HUDEP-2 (cell line): ENCODE data around the gene PHF2.

Experiments
- DNase-seq, 76 experiments: peaks; one replicate each; lab custom pipeline; 2025; ENCODE audit not compliant: unreplicated experiment in 76 of 76; lab: John Stamatoyannopoulos, UW

PHF2 gene

DNA sequence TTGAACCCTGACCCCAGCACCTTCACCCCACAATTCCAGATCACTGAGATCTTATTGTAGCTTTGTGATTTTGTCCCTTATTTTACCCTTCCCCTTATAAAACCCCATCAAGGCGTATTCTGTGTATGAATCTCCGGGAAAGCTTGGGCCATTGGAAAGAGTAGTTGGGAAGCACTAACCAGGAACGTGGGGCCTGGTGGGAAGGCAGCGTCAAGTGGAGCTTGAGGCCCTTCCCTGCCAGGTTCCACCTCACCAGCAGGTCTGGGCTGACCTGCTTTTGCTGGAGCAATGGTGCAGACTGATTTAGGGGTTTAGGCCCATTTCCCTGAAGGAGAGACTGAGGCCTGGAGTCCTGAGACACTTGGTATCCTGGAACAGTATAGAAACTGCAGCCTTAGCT lies 9.3 kb downstream of the PHF2 start:
- DNase-seq = no peak

DNA sequence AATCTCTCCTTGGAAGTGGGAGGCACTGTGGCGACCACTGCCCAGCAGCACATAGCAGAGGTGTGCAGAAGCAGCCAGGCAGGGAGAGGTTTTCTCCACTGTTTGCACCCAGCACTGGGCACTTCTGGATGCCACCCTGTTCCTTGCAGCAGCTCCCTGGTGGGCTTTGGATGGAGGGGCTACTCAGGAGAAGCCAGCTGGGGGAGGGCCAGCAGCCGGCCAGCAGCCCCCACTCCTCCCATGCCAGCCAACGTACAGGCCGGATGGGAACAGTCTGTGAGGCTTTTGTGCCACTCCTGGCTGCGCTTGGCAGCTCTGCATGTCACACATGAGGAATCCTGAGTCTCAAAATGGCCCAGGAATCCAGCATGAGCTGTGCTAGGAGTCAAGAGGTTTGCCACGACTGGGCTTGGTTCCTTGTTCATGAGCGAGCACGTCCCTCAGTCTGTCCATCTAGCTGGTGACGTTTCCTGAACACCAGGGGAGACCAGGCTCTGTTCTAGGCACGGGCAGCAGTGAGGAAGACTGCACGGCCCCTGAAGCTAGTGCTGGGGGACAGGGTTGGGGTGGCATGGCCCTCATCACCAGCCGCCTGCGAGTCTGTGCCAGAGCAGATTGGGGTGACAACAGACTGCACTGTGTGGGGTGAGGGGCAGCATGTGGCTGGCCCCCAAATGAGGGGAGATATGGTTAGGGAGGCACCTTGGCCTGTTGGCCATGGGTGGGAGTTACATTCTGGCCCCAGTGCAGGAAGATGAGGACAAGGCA lies 10.1 kb downstream of the PHF2 start:
- DNase-seq = no peak

DNA sequence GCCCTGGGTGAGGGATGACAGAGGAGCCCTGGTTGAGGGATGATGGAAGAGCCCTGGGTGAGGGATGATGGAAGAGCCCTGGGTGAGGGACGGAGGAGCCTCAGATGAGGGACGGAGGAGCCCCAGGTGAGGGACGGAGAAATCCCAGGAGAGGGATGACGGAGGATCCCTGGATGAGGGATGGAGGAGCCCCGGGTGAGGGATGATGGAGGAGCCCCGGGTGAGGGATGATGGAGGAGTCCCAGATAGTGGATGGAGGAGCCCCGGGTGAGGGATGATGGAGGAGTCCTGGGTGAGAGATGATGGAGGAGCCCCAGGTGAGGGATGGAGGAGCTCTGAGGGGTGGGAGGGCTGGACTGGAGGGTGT lies 10.9 kb downstream of the PHF2 start:
- DNase-seq = no peak

DNA sequence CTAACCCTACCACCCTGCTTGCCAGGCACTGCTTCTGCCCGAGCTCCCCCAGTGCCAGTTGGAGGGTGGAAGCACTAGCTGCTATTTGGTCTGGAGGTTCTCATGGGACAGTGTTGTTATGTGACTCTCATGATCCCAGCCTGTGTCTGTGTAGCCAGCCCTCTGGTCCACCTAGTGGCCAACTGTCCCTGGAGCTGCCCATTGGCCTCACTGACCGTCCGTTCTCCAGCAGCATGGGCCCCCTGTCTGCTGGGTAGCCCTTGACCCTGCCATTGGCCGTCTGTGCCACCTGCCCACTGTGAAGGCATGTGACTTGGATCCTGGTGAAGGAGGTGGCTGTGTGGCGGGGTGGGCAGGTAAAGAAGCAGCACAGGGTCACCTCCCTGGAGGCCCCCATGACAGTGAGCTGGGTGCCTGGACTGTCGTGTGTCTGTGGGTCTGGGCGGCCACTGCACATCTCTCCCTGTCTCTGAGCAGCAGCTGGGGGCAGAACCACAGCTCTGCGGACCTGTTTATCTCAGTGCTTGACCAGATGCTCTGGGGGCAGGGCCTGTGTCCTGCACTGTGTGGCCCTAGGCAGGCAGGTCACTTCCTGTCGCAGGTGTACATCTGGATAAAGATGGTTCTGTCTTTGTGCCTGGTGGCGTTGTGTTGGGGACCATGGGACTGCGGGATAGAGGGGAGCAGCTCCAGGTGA lies 11.4 kb downstream of the PHF2 start:
- no peak for DNase-seq

DNA sequence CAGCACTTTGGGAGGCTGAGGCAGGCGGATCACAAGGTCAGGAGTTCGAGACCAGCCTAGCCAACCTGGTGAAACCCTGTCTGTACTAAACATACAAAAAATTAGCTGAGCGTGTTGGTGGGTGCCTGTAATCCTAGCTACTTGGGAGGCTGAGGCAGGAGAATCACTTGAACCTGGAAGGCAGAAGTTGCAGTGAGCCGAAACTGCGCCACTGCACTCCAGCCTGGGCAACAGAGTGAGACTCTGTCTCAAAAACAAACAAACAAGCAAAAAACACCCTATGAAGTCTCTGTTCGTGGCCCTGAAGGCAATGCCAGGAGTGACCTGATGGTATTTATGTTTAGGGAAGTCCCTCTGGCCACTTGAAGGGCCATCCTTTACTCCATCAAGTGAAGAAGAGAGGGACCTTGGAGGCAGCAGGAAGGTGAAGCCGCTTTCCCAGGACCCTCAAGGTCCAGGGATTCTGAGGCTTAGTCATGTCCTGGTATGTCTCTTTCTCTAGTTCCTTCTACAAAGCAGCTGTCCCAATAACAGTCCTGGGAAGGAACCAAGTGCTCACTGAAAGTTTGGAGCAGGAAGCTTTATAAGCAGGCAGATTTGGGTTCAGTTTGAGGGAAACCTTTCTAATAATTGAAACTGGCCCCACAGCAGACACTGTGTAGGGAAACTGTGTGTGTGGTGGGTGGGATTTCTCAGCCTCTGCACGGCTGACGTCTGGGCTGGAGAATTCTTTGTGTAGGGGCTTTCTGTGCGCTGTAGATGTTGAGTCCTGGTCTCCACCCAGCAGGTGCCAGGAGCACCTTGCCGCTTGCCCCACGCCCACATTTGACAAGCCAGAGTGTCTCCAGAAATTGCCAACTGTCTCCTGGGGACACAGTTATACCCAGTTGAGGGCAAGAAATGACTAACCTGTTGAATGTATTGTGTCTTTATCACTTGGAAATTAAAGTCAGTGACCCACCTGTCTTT lies 12.5 kb downstream of the PHF2 start:
- no peak for DNase-seq

DNA sequence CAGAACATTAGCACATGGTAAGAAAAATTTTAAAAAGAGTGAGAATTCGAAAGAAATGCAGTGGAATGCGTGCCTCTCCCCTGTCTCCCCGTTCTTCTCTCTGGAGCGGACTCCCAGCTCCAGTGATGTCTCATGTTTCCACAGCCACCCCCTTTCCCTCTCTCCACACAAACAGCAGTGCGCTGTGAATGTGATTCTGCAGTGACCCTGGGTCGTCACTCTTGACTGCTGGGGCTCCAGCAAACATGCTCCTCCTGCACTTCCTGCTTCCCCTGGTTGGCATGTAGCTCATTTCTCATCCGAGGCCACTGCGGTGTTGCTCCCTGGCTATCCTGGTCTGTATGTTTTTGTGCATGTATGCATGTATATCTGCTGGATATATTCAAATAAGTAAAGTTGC lies 13.3 kb downstream of the PHF2 start:
- DNase-seq = no peak

DNA sequence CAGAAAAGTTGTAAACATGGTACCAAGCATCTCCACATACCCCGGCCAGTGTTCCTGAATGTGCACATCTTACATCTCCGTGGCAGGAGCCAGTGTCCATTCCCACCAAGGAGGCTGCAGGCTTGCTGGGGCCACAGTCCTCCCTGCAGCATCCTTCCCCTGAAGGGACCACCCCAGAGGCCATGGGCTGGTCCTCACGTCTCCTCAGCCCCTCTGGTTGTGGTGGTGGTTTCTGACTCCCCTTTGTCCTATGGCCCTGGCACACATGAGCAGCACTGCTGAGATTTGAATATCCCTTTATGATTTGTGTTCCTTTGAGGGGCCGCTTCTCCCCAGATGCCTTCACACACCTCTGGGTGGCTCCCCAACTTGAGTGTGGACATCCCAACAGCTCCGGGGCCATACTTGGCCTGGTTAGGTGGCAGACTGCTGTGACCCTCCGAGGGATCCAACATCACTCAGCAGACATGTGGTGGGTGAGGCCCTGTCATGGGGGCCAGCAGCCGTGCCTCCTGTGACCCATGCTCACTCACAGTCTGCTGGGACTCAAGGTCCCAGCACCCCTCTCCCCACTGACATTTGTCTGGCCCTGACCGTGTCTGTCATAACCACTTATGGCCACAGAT lies 14.3 kb downstream of the PHF2 start:
- no peak for DNase-seq

DNA sequence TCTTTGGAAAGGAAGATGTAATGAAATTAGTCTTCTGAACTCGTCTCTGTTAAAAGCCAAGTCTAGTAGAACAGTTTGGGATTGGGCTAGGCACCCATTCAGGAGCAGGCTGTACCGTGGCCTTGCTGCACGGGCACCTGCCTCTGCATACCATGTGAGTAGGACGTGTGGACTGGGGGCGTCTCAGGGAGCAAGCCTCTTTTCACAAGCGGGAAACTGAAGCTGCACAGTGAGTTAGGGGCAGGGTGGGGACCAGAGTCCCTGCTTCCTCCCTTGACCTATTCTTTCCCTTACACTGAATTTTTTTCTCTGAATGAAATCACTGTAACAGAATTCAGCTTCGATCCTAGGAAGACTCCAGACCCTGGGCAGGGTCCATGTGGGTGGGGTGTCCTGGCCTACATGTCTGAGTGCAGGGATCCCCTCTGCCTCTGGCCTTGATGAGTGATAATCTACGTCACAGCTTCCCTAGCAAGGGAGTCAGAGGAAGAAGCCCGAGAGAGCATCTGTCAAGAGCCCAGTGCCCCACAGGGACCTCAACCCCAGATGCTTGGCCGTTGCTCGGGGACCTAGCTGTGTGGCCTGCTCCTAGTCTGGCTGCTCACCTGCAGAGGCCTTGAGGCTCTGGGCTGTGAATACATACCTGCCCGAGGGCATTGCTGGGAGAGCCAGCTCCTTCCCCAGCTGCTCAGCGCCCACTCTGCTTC lies 15.1 kb downstream of the PHF2 start:
- no peak for DNase-seq

DNA sequence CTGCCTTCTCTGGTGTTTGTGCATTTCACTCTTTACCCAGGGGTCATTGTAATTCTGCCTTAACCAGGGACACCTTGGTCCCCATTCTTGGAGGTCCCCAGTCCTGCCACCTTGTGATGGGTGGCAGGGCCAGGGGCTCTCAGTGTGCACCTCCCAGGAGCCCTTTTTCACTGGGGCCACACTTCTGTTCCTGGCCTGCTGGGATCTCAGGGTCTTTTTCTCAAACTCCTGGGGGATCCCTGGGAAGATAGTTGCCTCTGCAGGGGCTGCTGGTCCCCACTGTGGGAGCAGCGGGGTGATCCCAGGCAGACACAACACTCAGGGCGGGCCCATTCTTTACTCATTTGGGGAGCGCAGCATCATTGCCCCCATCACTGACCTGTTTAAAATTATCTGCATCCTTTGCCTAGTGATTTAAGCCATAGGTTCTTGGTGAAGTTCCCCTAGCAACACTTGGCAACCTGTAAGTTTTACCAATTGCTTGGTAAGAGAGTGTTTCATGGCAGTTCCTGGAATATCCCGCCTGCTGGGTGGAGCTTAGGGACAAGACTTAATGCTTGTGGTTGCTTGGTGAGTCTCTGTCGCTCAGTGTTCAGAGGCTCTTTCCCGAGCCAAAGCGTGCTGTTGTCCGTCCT lies 15.7 kb downstream of the PHF2 start:
- no peak for DNase-seq

DNA sequence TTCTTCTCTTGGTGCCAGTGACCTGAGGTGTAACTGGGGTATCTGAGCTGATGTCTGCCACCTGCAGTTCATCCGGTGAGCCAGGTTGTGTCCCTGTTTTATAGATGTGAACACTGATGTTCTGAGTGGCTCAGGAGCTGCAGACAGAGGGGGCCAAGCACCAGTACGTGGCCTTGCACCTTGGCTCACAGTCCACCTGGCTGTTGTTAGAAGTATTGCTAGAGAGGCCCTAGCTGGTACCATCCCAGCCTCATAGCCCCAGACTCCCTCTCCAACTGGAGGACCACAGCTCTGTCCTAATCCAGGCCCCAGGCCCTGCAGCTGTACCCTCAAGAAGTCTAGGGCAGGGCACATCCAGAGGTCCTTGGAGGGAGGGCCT lies 16.2 kb downstream of the PHF2 start:
- peak in 6 of 76 experiments; percentile 4 to 21 (median 7) for DNase-seq

DNA sequence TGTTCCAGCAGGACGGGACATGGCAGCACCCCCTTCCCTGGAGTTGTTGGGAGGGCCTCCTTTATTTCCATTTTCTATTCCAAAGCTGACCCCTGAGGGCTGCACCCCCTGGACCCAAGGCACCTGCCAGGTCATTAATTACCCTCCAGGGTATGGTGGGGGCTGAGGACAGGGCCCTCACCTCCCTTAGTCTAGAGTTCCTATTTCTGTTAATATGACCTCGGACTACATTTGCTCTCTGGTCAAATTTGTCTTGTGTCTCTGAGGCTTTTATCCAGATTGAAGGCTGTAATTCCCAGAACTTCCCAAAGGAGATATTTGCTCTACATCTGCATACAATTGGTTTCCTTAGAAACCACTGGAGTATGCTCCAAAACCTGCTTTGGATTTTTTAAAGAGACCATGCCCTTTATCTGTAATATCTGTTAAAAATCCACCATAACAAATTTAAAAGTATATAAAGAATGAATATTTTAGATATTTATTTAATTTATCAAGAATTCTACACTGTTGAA lies 16.8 kb downstream of the PHF2 start:
- no peak for DNase-seq

DNA sequence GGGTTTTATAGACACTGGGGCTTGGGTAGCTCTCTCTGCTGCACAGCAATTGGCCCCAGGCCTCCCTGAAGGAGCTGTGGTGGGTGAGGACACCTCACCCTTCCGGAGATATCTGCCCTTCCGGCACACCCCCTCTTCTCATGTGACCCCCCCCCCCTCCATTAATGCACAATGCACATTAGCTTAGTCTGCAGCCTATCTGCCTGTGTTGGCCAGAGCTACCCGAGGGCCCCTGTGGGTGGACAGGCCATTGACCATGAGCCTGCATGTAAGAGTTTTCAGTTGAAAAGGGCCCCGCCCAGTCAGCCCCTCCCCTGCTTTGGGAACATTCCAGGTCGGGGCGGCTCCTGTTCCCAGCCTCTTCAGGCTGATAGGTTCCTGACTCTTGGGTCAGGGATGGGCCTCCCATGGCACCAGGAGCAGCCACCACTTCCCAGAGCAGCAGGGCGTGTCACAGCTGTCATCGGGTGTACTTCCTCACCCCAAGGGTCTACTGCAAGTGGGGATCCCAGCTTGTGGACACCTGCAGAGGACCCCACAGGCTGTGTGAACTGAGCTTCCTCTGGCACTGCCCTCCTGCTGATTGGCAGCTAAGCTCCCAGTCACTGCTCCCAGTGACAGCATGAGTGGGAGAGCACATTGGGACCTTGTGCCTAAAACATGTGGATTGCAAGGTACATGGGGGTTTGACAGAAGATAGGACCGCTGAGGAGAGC lies 17.8 kb downstream of the PHF2 start:
- peak in 70 of 76 experiments; percentile 12 to 82 (median 62) for DNase-seq

DNA sequence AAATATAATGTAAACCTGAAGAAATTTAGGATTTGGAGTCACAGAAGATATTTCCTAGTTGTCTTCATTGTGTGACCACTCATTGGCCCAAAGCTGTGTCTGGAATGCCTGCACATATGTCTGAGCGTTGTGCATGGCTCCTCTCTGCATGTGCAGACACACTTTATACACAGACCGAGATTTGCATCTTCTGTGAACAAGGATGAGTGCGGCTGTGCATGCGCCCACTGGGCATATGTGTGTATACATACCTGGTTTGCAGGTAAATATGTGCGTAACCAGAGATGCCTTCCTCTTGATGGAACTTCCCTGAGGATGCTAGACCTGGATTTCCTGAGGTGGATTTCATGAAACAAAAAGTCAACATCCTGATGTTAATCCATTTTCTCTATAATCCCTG lies 19.1 kb downstream of the PHF2 start:
- no peak for DNase-seq

DNA sequence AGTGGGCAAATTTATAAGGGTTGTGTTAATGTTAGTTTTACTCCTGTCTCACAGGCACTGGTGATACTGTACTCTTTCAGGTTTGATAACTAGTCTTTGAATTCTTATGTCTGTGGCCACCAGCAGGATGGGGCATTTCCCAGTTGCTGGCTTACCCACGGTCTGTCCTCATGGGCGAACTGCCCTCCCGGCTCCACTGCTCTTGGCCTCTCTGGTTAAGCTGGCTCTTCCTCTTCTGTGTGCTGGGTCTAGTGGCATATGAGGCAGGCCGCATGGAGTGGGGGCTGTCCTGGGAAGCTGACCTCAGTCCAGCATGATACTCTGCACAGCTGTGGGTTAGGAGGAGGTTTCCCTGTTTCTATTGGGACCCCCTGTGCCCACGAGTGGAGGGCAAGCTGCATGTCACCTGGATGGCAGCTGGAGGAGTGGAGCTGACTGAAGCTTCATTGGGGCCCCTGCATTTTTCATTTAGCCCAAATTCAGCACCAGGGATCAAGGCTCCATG lies 19.5 kb downstream of the PHF2 start:
- no peak for DNase-seq

DNA sequence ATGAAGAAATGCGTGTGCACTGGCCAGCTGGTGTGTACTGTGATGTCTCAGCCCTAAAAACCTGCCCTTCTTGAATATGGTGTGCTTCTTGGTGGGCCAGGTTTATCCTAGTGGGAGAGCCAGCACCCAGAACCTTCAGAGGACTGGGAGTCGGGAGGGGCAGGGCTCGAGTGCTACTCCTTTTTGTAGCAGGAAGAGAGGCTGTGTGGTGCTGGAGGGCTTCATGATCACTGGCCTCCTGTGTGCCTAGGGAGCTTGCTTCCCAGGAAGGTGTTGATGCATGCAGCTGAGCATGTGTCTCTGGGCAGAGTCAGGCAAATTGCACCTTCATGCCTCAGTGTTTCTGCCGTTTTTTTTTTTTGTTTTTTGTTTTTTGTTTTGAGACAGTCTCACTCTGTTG lies 20.0 kb downstream of the PHF2 start:
- no peak for DNase-seq

DNA sequence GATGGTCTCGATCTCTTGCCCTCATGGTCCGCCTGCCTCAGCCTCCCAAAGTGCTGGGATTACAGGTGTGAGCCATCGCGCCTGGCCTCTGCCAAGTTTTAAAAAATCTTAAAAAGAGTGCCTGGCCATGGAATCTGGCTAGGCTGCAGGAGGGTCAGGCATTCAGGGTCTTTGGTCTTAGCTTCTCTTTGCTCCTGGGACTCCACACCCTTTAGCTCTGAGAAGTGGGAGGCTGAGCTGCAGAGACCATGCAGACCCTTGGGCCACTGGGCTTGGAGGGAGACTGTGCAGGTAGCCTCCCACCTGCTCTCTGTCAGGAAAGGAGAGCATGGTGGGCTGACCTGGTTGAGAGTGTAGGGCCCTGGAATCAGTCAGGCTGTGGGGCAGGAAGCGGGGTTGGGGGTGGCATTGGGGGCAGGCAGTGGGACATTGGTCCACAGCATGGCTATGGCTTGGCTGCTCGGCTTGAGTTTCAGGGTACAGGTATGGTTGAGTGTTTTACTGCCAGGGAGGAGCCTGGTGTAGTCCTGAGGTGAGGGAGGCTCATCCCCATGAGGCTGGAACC lies 20.8 kb downstream of the PHF2 start:
- no peak for DNase-seq

DNA sequence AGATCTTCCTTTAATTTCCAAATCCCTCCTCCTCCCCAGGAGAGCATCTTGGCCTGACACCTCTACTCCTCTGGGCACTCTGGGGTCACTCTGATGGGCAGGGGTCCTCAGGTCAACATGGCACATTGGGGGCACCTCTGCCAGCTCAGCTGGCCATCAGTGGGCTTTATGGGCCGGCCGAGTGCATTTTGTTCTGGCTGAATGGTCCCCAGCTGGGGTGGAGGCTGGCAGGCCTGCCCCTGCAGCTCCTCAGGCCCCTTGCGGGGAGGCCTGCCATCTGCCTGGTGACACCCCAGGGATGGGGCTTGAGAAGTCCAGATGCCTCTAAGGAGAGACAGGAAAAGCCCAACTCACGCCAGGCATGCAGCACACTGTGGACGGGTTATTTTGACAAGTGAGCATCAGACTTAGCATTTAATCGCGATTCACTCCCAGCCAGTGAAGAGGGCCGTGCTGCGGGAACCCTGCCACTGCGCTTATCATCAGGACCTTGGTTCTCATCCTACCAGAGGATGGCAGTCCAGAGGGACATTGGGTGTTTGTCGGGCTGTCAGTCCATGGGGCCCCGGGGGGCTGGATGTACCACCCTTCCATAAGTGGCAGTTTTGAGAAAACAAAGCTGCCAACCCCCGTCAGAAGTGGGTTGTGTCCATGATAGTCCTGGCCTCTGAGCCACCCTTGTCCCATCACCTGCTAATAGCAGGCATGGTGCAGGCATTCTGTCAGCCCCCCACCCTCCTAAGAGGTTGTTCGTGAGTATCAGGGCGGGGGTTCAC lies 21.7 kb downstream of the PHF2 start:
- no peak for DNase-seq
